GM21528 (cell line): Measurements from ENCODE around the gene ALPI.

Experiments
- ATAC-seq: cut with Tn5 transposase; IDR thresholded peaks from one replicate; pipeline ENCODE4 v1.9.1; 2021; ENCODE audit warnings: mild to moderate bottlenecking, moderate library complexity; ENCODE audit not compliant: unreplicated experiment, low FRiP score

ALPI gene

GRCh38 chr2:232458661-232459418, 2.9 kb downstream of the ALPI start:
- ATAC-seq, result no peak

- no peak for ATAC-seq
These were observed 3.6 kb downstream of the ALPI start for GRCh38 chr2:232459419-232460035.

GRCh38 chr2:232460171-232460570, 4.2 kb downstream of the ALPI start:
- no peak for ATAC-seq

- ATAC-seq, result no peak
These were observed 8.0 kb downstream of the ALPI start for GRCh38 chr2:232463701-232464543.

- no peak for ATAC-seq
These were observed 8.6 kb downstream of the ALPI start for GRCh38 chr2:232464544-232464885.

- ATAC-seq, result no peak
These were observed 9.1 kb downstream of the ALPI start for GRCh38 chr2:232465061-232465460.

- ATAC-seq, result no peak
These were observed 10.3 kb downstream of the ALPI start for GRCh38 chr2:232466221-232466620.

GRCh38 chr2:232473467-232473890, 17.5 kb downstream of the ALPI start:
- ATAC-seq, result no peak

- no peak for ATAC-seq
These were observed 20.1 kb downstream of the ALPI start for GRCh38 chr2:232476045-232476444.

GRCh38 chr2:232476791-232477190, 20.8 kb downstream of the ALPI start:
- no peak for ATAC-seq

- no peak for ATAC-seq
These were observed 22.0 kb downstream of the ALPI start for GRCh38 chr2:232477751-232478510.

GRCh38 chr2:232478571-232479340, 22.8 kb downstream of the ALPI start:
- ATAC-seq, result no peak

- no peak for ATAC-seq
These were observed 23.6 kb downstream of the ALPI start for GRCh38 chr2:232479341-232480200.

- no peak for ATAC-seq
These were observed 24.5 kb downstream of the ALPI start for GRCh38 chr2:232480201-232481190.

GRCh38 chr2:232481322-232482140, 25.6 kb downstream of the ALPI start:
- no peak for ATAC-seq

GRCh38 chr2:232482301-232483238, 26.6 kb downstream of the ALPI start:
- no peak for ATAC-seq
